Bladder microvascular endothelial cell (primary cell): ENCODE measurements around the gene F3. TPM values are rescaled to one million over a fixed set of nuclear protein-coding genes. Genes with fewer than 3 reads are reported as not detected.

Experiments used
- total RNA-seq: library from RNA; depleted of rRNA; stranded (reverse); fragments of >200 nt; gene quantifications from 2 replicates; pipeline ENCODE4 v1.2.3, GENCODE V29; 2014

Gene F3
- 1.6 and 3.5 TPM in 2 replicates for total RNA-seq

DNA sequence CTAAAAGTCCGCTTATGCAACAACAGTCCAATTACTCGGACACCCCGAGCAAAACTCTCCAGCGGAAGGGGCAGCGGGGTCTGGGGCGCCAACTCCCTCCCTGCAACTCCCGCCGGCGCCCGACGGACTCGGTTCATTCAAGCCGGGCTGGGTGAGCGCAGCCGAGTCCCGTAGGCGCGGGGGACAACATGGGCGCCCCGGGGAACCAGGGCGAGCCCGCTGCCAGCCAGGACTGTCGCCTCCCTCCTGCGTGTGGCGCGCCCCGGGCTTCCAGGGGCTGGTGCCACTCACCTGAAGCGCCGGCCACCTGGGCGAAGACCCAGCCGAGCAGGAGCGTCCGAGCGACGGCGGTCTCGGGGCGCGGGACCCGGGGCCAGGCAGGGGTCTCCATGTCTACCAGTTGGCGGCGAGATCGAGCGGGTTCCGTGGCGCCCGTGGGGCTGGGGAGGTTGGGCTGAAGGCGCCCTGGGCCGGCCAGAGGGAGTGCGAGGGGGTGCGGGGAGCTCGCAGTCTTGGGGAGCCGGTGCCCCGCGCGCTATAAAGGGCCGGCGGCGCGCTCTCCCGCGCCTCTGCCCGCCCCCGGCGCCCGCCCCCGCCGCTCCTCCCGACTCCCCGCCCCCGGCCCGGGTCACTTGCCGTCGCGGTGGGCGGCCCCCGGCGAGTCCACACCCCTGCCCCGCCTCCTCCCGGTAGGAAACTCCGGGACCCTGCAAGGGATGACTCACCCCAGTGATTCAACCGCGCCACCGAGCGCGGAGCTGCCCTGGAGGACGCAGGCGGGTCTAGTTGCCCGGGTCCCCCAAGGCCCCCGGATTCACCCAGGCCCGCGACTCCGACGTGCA is at the start of gene F3:
Gene F3 (minus strand): TSS at position 514 of the 842 bp plus-strand sequence. CDS start 123 bp downstream, at position 391.

Other genes starting within 250 kb of the F3 start
- 23.2 and 44.9 TPM in 2 replicates for gene ABCD3, start 123.4 kb downstream of the F3 start, total RNA-seq